B cell (primary cell): ENCODE results near the gene DLD. TPM values are rescaled to one million over a fixed set of nuclear protein-coding genes. Genes with fewer than 3 reads are reported as not detected.

Experiments
- ATAC-seq: fragments of 200-7000 bp; cut with Tn5 transposase; one replicate; pipeline ENCODE4 v1.10.0; 2021; ENCODE audit warnings: low read depth, mild to moderate bottlenecking, moderate number of reproducible peaks, moderate library complexity
- CTCF ChIA-PET: fragments of 350-600 bp; sonication (Branson Sonifier 250); formaldehyde crosslinking; loops from one replicate; lab custom pipeline; 2021; ENCODE audit warnings: antibody characterized with exemption, inconsistent platforms; lab: Charles Lee
- POLR2A ChIA-PET: fragments of 350-600 bp; sonication (Branson Sonifier 250); formaldehyde crosslinking; loops from one replicate; lab custom pipeline; 2021; ENCODE audit warnings: antibody characterized with exemption; lab: Charles Lee
- DNase-seq: peaks from one replicate; pipeline ENCODE4 v3.0.0; 2013
- H2AFZ ChIP-seq: 2 replicates; pipeline ENCODE4 v1.6.1; 2012; ENCODE audit warnings: mild to moderate bottlenecking, low read depth, low read length; ENCODE audit not compliant: insufficient read depth, poor library complexity, severe bottlenecking
- H3K27ac ChIP-seq, 2 donors: 1 replicate in 1 of 2; 2 replicates in 1 of 2; pipeline ENCODE4 v1.5.1; 2012 to 2013; ENCODE audit warnings: low read length in 2 of 2, mild to moderate bottlenecking in 2 of 2, moderate library complexity in 1 of 2
- H3K27me3 ChIP-seq, 4 experiments: fragments of 200-600 bp in 1 of 4; sonication (generic) in 1 of 4; replicated peaks in 1 of 4; 1 replicate in 2 of 4; 2 replicates in 2 of 4; pipeline versions ENCODE4 v1.6.1 to v1.7.0; 2013 to 2016; ENCODE audit warnings: low read length in 3 of 4, mild to moderate bottlenecking in 2 of 4, mixed read lengths in 1 of 4, moderate library complexity in 1 of 4; ENCODE audit not compliant: insufficient read depth in 4 of 4, control insufficient read depth in 3 of 4; ENCODE audit errors: control extremely low read depth in 1 of 4
- H3K36me3 ChIP-seq, 2 experiments: replicated peaks in 1 of 2; 1 replicate in 1 of 2; 2 replicates in 1 of 2; pipeline versions ENCODE4 v1.6.1 to v1.7.1; 2013; ENCODE audit warnings: low read length in 1 of 2; ENCODE audit not compliant: insufficient read depth in 2 of 2, control insufficient read depth in 1 of 2; ENCODE audit errors: control extremely low read depth in 1 of 2, extremely low read depth in 1 of 2
- H3K4me1 ChIP-seq, 2 donors: fragments of 200-600 bp in 1 of 2; sonication (generic) in 1 of 2; 1 replicate in 1 of 2; 2 replicates in 1 of 2; pipeline versions ENCODE4 v1.5.1 to v1.6.1; 2013 to 2017; ENCODE audit warnings: low read length in 2 of 2; ENCODE audit not compliant: control insufficient read depth in 2 of 2, insufficient read depth in 2 of 2
- H3K4me2 ChIP-seq: replicated peaks from 2 replicates; pipeline ENCODE3; 2012; ENCODE audit warnings: mild to moderate bottlenecking, low read depth, low read length; ENCODE audit not compliant: poor library complexity, severe bottlenecking
- H3K4me3 ChIP-seq, 5 experiments: fragments of 200-600 bp in 1 of 5; sonication (generic) in 1 of 5; 1 replicate in 3 of 5; 2 replicates in 2 of 5; pipeline versions ENCODE4 v1.5.1 to v1.7.0; 2011 to 2016; ENCODE audit warnings: low read length in 4 of 5, mild to moderate bottlenecking in 4 of 5, low read depth in 2 of 5, control low read depth in 1 of 5, moderate library complexity in 1 of 5; ENCODE audit not compliant: insufficient read depth in 1 of 5; ENCODE audit errors: control extremely low read depth in 1 of 5, extremely low read depth in 1 of 5
- H3K79me2 ChIP-seq: fragments of 200-600 bp; sonication (generic); one replicate; pipeline ENCODE4 v1.6.0; 2016; ENCODE audit warnings: low read length; ENCODE audit not compliant: control insufficient read depth, insufficient read depth
- H3K9ac ChIP-seq: fragments of 200-600 bp; sonication (generic); 2 replicates; pipeline ENCODE4 v1.6.1; 2017; ENCODE audit warnings: mild to moderate bottlenecking, low read length, moderate library complexity
- H3K9me3 ChIP-seq, 3 donors: one replicate each; pipeline versions ENCODE4 v1.6.1 to v1.7.1; 2013; ENCODE audit warnings: low read length in 2 of 3; ENCODE audit not compliant: control insufficient read depth in 2 of 3, insufficient read depth in 1 of 3; ENCODE audit errors: control extremely low read depth in 1 of 3
- H4K20me1 ChIP-seq: 2 replicates; pipeline ENCODE4 v1.6.0; 2012; ENCODE audit warnings: mild to moderate bottlenecking, low read length; ENCODE audit not compliant: insufficient read depth, control insufficient read depth, poor library complexity, severe bottlenecking
- H3K27ac Mint-ChIP-seq: one replicate; pipeline ENCODE4 v1.8.0; 2021; ENCODE audit warnings: mixed read lengths
- H3K27me3 Mint-ChIP-seq: one replicate; pipeline ENCODE4 v1.8.0; 2021; ENCODE audit warnings: mixed read lengths
- H3K4me1 Mint-ChIP-seq: one replicate; pipeline ENCODE4 v1.8.0; 2021; ENCODE audit warnings: mixed read lengths
- H3K4me3 Mint-ChIP-seq: one replicate; pipeline ENCODE4 v1.8.0; 2021; ENCODE audit warnings: mixed read lengths
- H3K9me3 Mint-ChIP-seq: one replicate; pipeline ENCODE4 v1.8.0; 2022; ENCODE audit warnings: mixed read lengths; ENCODE audit not compliant: insufficient read depth
- EZH2 ChIP-seq: IDR thresholded peaks from 2 replicates; pipeline ENCODE4 v1.6.1; 2012; ENCODE audit warnings: borderline replicate concordance, low read depth, mild to moderate bottlenecking, moderate library complexity, low read length; ENCODE audit not compliant: insufficient read depth, poor library complexity, severe bottlenecking
- WGBS: methylation state at CpG from one replicate; pipeline ENCODE4 v1.1.5; 2013; ENCODE audit warnings: missing lambda C conversion rate; ENCODE audit not compliant: insufficient coverage; 5-methylcytosine and 5-hydroxymethylcytosine counted together
- intact Hi-C: fragments of 100-400 bp; cut with micrococcal nuclease; formaldehyde crosslinking; loops from one replicate; pipeline ENCODE4 v1.10.0; 2022
- polyA plus RNA-seq: library from polyadenylated mRNA; depleted of rRNA; stranded (reverse); fragments of >200 nt; gene quantifications from 2 replicates; pipeline ENCODE4 v1.2.3, GENCODE V29; 2012
- total RNA-seq, 2 donors: library from RNA; stranded (reverse); fragments of 120-200 nt in 1 of 2; gene quantifications; 1 replicate in 1 of 2; 2 replicates in 1 of 2; pipeline versions ENCODE4 v1.2.3 to v1.2.4, GENCODE V29; 2013 to 2022
- TF ChIP-seq, protein P1 (sequence below): fragments of 200-600 bp; IDR thresholded peaks from one replicate; pipeline ENCODE4 v1.8.0; 2022; ENCODE audit warnings: antibody characterized with exemption, mild to moderate bottlenecking

DLD gene
- total and polyA plus RNA-seq, 2 donors (not counting 1 experiment from before 2014, with no cell fraction given): 26.7 to 47.9 TPM

DNA sequence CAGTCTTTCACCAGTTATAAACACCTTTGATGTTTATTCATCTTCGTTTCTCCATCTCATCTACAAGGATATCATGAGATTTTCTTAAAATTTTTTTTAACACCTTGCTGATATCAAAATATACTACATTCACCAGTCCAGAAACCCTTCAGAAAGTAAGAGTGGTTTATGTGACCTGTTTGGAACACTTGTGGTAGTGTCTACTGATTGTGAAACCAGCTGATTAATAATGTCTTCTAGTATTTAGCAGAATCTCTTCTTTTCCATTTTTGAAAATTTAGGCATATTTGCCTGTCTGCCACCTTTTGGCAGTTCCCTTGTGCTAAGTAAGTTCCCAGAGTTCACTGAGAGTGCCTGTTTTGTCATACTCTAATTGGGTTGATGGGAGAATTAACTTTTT is 18.5 kb downstream of the DLD start:
- H3K27ac Mint-ChIP-seq: no peak overlapping the region
- H2AFZ ChIP-seq: no peak overlapping the region

DNA sequence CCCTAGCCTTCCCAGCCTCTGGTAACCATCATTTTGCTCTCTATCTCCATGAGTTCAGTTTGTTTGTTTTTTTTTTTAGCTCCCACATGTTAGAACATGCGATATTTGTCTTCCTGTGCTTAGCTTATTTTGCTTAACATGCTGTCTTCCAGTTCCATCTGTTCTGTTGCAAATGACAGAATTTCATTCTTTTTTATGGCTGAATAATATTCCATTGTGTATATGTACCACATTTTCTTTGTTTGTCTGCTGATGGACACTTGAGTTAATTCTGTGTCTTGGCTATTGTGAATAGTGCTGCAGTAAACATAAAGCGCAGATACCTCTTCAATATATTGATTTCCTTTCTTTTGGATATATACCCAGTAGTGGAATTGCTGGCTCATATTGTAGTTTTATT is 21.0 kb downstream of the DLD start:
- ChIA-PET CTCF (interaction anchor here (1.0 kb wide), 1 partner anchor 37 kb away, joined by 3 read pairs; no protein-coding TSS in a partner anchor), POLR2A (no interaction called here)
- no peaks in the 10 kb centered on the region for H3K27me3 ChIP-seq
- H3K27ac Mint-ChIP-seq: no peak overlapping the region
- H3K27ac ChIP-seq: no peak overlapping the region
- intact Hi-C loops: no loop called here
- H3K79me2 ChIP-seq: no peaks in the 10 kb centered on the region
- peaks cover 0 to 1% (median 0%) of the 10 kb centered on the region in 3 donors for H3K9me3 ChIP-seq
- peaks cover 3% of the 10 kb centered on the region for H3K9me3 Mint-ChIP-seq
- no peaks in the 10 kb centered on the region for H3K4me1 ChIP-seq
- H3K4me1 Mint-ChIP-seq: peaks cover 4% of the 10 kb centered on the region
- H3K4me2 ChIP-seq: no peak overlapping the region
- H3K9ac ChIP-seq: no peak overlapping the region
- ATAC-seq (no peak), DNase-seq (no peak)
- no peak overlapping the region for H3K4me3 Mint-ChIP-seq
- peaks cover 12 to 47% of the 10 kb centered on the region in 2 experiments for H3K36me3 ChIP-seq
- TF ChIP-seq EZH2: no peak
- TF ChIP-seq, protein P1, sequence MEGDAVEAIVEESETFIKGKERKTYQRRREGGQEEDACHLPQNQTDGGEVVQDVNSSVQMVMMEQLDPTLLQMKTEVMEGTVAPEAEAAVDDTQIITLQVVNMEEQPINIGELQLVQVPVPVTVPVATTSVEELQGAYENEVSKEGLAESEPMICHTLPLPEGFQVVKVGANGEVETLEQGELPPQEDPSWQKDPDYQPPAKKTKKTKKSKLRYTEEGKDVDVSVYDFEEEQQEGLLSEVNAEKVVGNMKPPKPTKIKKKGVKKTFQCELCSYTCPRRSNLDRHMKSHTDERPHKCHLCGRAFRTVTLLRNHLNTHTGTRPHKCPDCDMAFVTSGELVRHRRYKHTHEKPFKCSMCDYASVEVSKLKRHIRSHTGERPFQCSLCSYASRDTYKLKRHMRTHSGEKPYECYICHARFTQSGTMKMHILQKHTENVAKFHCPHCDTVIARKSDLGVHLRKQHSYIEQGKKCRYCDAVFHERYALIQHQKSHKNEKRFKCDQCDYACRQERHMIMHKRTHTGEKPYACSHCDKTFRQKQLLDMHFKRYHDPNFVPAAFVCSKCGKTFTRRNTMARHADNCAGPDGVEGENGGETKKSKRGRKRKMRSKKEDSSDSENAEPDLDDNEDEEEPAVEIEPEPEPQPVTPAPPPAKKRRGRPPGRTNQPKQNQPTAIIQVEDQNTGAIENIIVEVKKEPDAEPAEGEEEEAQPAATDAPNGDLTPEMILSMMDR: no peak
- no peak overlapping the region for H3K4me3 ChIP-seq
- WGBS: no CpG with 5 or more reads among the region's 2 CpGs
- H3K27me3 Mint-ChIP-seq: no peaks in the 10 kb centered on the region
- H2AFZ ChIP-seq: no peak overlapping the region
- no peaks in the 10 kb centered on the region for H4K20me1 ChIP-seq

More for the DNA sequence above, 18.5 kb downstream of the DLD start:
- intact Hi-C loops: no loop called here
- no peak overlapping the region for H3K4me3 Mint-ChIP-seq
- peaks cover 4% of the 10 kb centered on the region for H3K4me1 Mint-ChIP-seq
- Histone ChIP-seq H3K9me3 (peaks cover 0 to 1% (median 0%) of the 10 kb centered on the region in 3 donors), H3K4me2 (no peak overlapping the region), H3K27me3 (no peaks in the 10 kb centered on the region), H3K27ac (no peak overlapping the region), H4K20me1 (no peaks in the 10 kb centered on the region), H3K9ac (no peak overlapping the region), H3K36me3 (peaks cover 12 to 62% of the 10 kb centered on the region in 2 experiments), H3K4me1 (no peaks in the 10 kb centered on the region), H3K79me2 (no peaks in the 10 kb centered on the region), H3K4me3 (no peak overlapping the region)
- no peak for TF ChIP-seq EZH2
- TF ChIP-seq, protein P1: no peak
- CTCF ChIA-PET: no interaction called here
- POLR2A ChIA-PET: no interaction called here
- H3K9me3 Mint-ChIP-seq: peaks cover 3% of the 10 kb centered on the region
- WGBS: no CpG with 5 or more reads among the region's 1 CpG
- DNase-seq (no peak), ATAC-seq (no peak)
- no peaks in the 10 kb centered on the region for H3K27me3 Mint-ChIP-seq
